Hepatocyte (in vitro differentiated cells): ENCODE results near the gene ADH5.

ENCODE experiments used
- EZH2 ChIP-seq: fragments of 200-600 bp; sonication (generic); IDR thresholded peaks from 2 replicates; pipeline ENCODE4 v1.6.1; 2016; ENCODE audit warnings: antibody characterized with exemption, mild to moderate bottlenecking, borderline replicate concordance
- EZH2phosphoT487 ChIP-seq: fragments of 200-600 bp; sonication (generic); IDR thresholded peaks from one replicate; pipeline ENCODE4 v1.6.1; 2018; ENCODE audit warnings: antibody characterized with exemption, mild to moderate bottlenecking, low read depth, moderate library complexity; ENCODE audit not compliant: unreplicated experiment, severe bottlenecking
- TF ChIP-seq, protein P1 (sequence below): fragments of 200-600 bp; sonication (generic); IDR thresholded peaks from 2 replicates; pipeline ENCODE4 v1.5.1; 2016; ENCODE audit warnings: antibody characterized with exemption, mild to moderate bottlenecking; ENCODE audit not compliant: poor library complexity

DNA sequence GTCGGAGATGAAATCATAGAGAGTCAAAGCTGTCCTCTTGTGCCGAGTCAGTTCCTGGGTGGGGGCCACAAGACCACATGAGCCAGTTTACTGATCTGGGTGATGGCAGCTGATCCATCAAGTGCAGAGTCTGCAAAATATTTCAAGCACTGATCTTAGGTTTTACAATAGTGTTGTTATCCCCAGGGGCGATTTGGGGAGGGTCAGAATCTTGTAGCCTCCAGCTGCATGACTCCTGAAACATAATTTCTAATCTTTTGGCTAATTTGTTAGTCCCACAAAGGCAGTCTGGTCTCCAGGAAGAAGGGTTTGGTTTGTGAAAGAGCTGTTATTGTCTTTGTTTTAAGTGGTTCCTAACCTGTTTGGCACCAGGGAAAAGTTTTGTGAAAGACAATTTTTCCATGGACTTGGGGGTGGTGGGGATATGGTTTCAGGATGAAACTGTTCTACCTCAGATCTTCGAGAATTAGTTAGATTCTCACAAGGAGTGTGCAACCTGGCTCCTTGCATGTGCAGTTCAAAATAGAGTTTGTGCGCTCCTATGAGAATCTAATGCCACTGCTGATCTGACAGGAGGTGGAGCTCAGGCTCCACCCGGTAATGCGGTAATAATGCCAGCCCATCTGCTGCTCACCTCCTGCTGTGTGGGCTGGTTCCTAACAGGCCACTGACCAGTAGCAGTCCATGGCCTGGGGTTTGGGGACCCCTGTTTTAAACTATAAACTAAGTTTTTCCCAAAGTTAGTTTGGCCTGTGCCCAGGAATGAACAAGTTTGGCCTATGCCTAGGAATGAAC is 63.9 kb downstream of the ADH5 start:
- TF ChIP-seq, protein P1, sequence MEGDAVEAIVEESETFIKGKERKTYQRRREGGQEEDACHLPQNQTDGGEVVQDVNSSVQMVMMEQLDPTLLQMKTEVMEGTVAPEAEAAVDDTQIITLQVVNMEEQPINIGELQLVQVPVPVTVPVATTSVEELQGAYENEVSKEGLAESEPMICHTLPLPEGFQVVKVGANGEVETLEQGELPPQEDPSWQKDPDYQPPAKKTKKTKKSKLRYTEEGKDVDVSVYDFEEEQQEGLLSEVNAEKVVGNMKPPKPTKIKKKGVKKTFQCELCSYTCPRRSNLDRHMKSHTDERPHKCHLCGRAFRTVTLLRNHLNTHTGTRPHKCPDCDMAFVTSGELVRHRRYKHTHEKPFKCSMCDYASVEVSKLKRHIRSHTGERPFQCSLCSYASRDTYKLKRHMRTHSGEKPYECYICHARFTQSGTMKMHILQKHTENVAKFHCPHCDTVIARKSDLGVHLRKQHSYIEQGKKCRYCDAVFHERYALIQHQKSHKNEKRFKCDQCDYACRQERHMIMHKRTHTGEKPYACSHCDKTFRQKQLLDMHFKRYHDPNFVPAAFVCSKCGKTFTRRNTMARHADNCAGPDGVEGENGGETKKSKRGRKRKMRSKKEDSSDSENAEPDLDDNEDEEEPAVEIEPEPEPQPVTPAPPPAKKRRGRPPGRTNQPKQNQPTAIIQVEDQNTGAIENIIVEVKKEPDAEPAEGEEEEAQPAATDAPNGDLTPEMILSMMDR: no peak
- TF ChIP-seq EZH2 (no peak), EZH2phosphoT487 (no peak)
